H1 (cell line): Measurements from ENCODE around the gene ARMH4. TPM values are rescaled to one million over a fixed set of nuclear protein-coding genes. Genes with fewer than 3 reads are reported as not detected.

ENCODE experiments used
- CTCF ChIA-PET: fragments of 300-600 bp; sonication (Branson Sonifier 250); formaldehyde crosslinking; loops from one replicate; lab custom pipeline; 2021; ENCODE audit not compliant: partially characterized antibody; lab: Charles Lee
- POLR2A ChIA-PET: fragments of 300-600 bp; sonication (Branson Sonifier 250); formaldehyde crosslinking; loops from one replicate; lab custom pipeline; 2021; ENCODE audit warnings: inconsistent platforms; ENCODE audit not compliant: partially characterized antibody; lab: Charles Lee
- DNase-seq, 2 experiments: peaks; one replicate each; pipeline versions ENCODE4 v3.0.0 to v3.0.0-alpha.2; 2010 to 2022; ENCODE audit warnings: low spot score in 2 of 2, low read depth in 1 of 2, mixed read lengths in 1 of 2
- FAIRE-seq: peaks from 2 replicates; lab custom pipeline; 2011; peaks lifted over from hg19 to GRCh38; lab: Jason Lieb, UNC
- H2AFZ ChIP-seq: 2 replicates; pipeline ENCODE4 v1.8.1; 2012; ENCODE audit warnings: low read length, inconsistent platforms
- H2AK5ac ChIP-seq: 2 replicates; pipeline ENCODE4 v1.6.1; 2013; ENCODE audit warnings: low read depth, low read length
- H2BK120ac ChIP-seq: replicated peaks from 2 replicates; pipeline ENCODE3; 2013; ENCODE audit warnings: low read depth, low read length, inconsistent platforms
- H2BK12ac ChIP-seq: 2 replicates; pipeline ENCODE4 v1.6.1; 2013; ENCODE audit warnings: low read depth, low read length
- H2BK15ac ChIP-seq: 2 replicates; pipeline ENCODE4 v1.6.1; 2013; ENCODE audit warnings: low read length
- H2BK20ac ChIP-seq: 2 replicates; pipeline ENCODE4 v1.6.1; 2013; ENCODE audit warnings: low read length
- H2BK5ac ChIP-seq: 2 replicates; pipeline ENCODE4 v1.6.1; 2013; ENCODE audit warnings: low read depth, low read length
- H3K14ac ChIP-seq: 2 replicates; pipeline ENCODE4 v1.6.1; 2013; ENCODE audit warnings: inconsistent platforms; ENCODE audit not compliant: insufficient read length
- H3K18ac ChIP-seq: 2 replicates; pipeline ENCODE4 v1.6.1; 2013; ENCODE audit warnings: low read length; ENCODE audit errors: extremely low read depth
- H3K23ac ChIP-seq: 2 replicates; pipeline ENCODE4 v1.6.1; 2013; ENCODE audit warnings: inconsistent platforms; ENCODE audit not compliant: insufficient read length
- H3K23me2 ChIP-seq: 2 replicates; pipeline ENCODE4 v1.6.1; 2013; ENCODE audit warnings: low read depth, low read length
- H3K27ac ChIP-seq: 2 replicates; pipeline ENCODE4 v1.6.1; 2011; ENCODE audit warnings: low read depth, low read length, inconsistent platforms
- H3K27me3 ChIP-seq, 4 experiments: replicated peaks in 1 of 4; 1 replicate in 1 of 4; 2 replicates in 3 of 4; pipeline versions ENCODE4 v1.6.1 to v1.8.1; 2011 to 2013; ENCODE audit warnings: low read length in 3 of 4, mild to moderate bottlenecking in 3 of 4, inconsistent platforms in 2 of 4, mixed read lengths in 2 of 4, moderate library complexity in 1 of 4; ENCODE audit not compliant: control insufficient read depth in 3 of 4, insufficient read depth in 3 of 4; ENCODE audit errors: extremely low read depth in 1 of 4
- H3K36me3 ChIP-seq, 4 experiments: 2 replicates each; pipeline versions ENCODE4 v1.6.1 to v1.8.1; 2011 to 2013; ENCODE audit warnings: mild to moderate bottlenecking in 4 of 4, low read length in 3 of 4, moderate library complexity in 2 of 4, control low read depth in 1 of 4, inconsistent platforms in 1 of 4; ENCODE audit not compliant: insufficient read depth in 4 of 4, control insufficient read depth in 2 of 4
- H3K4ac ChIP-seq: replicated peaks from 2 replicates; pipeline ENCODE3; 2013; ENCODE audit warnings: low read length, low read depth, mixed read lengths, inconsistent platforms; ENCODE audit not compliant: insufficient read length
- H3K4me1 ChIP-seq, 4 experiments: replicated peaks in 1 of 4; 1 replicate in 1 of 4; 2 replicates in 3 of 4; pipeline versions ENCODE4 v1.6.1 to v1.8.1; 2011 to 2013; ENCODE audit warnings: low read length in 3 of 4, inconsistent platforms in 2 of 4, mixed read lengths in 1 of 4; ENCODE audit not compliant: insufficient read depth in 4 of 4, control insufficient read depth in 3 of 4
- H3K4me2 ChIP-seq, 2 experiments: 2 replicates each; pipeline versions ENCODE4 v1.6.1 to v1.8.1; 2011 to 2013; ENCODE audit warnings: low read depth in 2 of 2, low read length in 2 of 2, control low read depth in 1 of 2, inconsistent platforms in 1 of 2, mild to moderate bottlenecking in 1 of 2; ENCODE audit not compliant: insufficient read depth in 1 of 2
- H3K4me3 ChIP-seq, 4 experiments: fragments of 200-600, 300-600 bp in 1 of 4; sonication (generic), shearing (Covaris generic), sonication (Bioruptor Twin) in 1 of 4; 2 replicates each; pipeline versions ENCODE4 v1.5.1 to v1.8.1; 2011 to 2016; ENCODE audit warnings: low read length in 4 of 4, low read depth in 3 of 4, control low read depth in 2 of 4, inconsistent platforms in 2 of 4, mild to moderate bottlenecking in 2 of 4, mixed read lengths in 1 of 4, moderate library complexity in 1 of 4; ENCODE audit not compliant: insufficient read depth in 2 of 4; ENCODE audit errors: extremely low read depth in 1 of 4
- H3K56ac ChIP-seq: replicated peaks from 2 replicates; pipeline ENCODE3; 2013; ENCODE audit warnings: low read depth, mild to moderate bottlenecking, mixed read lengths, low read length, inconsistent platforms; ENCODE audit not compliant: insufficient read length
- H3K79me1 ChIP-seq: 2 replicates; pipeline ENCODE4 v1.6.1; 2013; ENCODE audit warnings: low read depth, low read length, control low read depth
- H3K79me2 ChIP-seq, 2 experiments: 2 replicates each; pipeline versions ENCODE4 v1.6.1 to v1.8.1; 2012 to 2013; ENCODE audit warnings: low read length in 2 of 2, mild to moderate bottlenecking in 2 of 2, inconsistent platforms in 1 of 2; ENCODE audit not compliant: insufficient read depth in 2 of 2, control insufficient read depth in 1 of 2
- H3K9ac ChIP-seq, 4 experiments: replicated peaks in 1 of 4; 1 replicate in 1 of 4; 2 replicates in 3 of 4; pipeline versions ENCODE4 v1.6.1 to v1.8.1; 2011 to 2013; ENCODE audit warnings: low read depth in 3 of 4, low read length in 3 of 4, control low read depth in 2 of 4, mild to moderate bottlenecking in 2 of 4, moderate library complexity in 2 of 4, inconsistent platforms in 1 of 4; ENCODE audit errors: extremely low read depth in 1 of 4
- H3K9me3 ChIP-seq, 2 experiments: 2 replicates each; pipeline versions ENCODE4 v1.6.1 to v1.8.1; 2012 to 2013; ENCODE audit warnings: mild to moderate bottlenecking in 2 of 2, moderate library complexity in 2 of 2, control low read depth in 1 of 2, inconsistent platforms in 1 of 2, low read depth in 1 of 2, low read length in 1 of 2, mixed read lengths in 1 of 2; ENCODE audit not compliant: insufficient read depth in 2 of 2
- H4K20me1 ChIP-seq, 2 experiments: replicated peaks in 1 of 2; 2 replicates each; pipeline versions ENCODE3 to v1.8.1; 2011 to 2013; ENCODE audit warnings: inconsistent platforms in 2 of 2, low read length in 2 of 2, mild to moderate bottlenecking in 1 of 2; ENCODE audit not compliant: insufficient read depth in 2 of 2, control insufficient read depth in 1 of 2
- H4K5ac ChIP-seq: 2 replicates; pipeline ENCODE4 v1.6.1; 2013; ENCODE audit warnings: low read length, low read depth, mixed read lengths, inconsistent platforms; ENCODE audit not compliant: insufficient read length
- H4K8ac ChIP-seq: 2 replicates; pipeline ENCODE4 v1.8.0; 2013; ENCODE audit warnings: mild to moderate bottlenecking, moderate library complexity, low read length, inconsistent platforms; ENCODE audit not compliant: insufficient read depth; ENCODE audit errors: extremely low read depth
- H4K91ac ChIP-seq: replicated peaks from 2 replicates; pipeline ENCODE3; 2013; ENCODE audit warnings: low read length, mixed read lengths, inconsistent platforms; ENCODE audit not compliant: insufficient read length
- GTF2F1 ChIP-seq: IDR thresholded peaks from 2 replicates; pipeline ENCODE4 v1.6.1; 2012; ENCODE audit warnings: low read depth, low read length, improper control_type of control experiment, borderline replicate concordance
- SUZ12 ChIP-seq: fragments of 200-600 bp; sonication (generic); IDR thresholded peaks from 2 replicates; pipeline ENCODE4 v1.6.1; 2012; ENCODE audit warnings: mild to moderate bottlenecking, inconsistent platforms, low read length, moderate library complexity, mixed read lengths
- WGBS, 2 experiments: shearing (Covaris generic) in 1 of 2; methylation state at CpG; one replicate each; pipeline versions ENCODE4 v1.1.6 to v1.1.7; 2013 to 2015; ENCODE audit warnings: low lambda C conversion rate in 2 of 2, mixed read lengths in 2 of 2, inconsistent platforms in 1 of 2, low coverage in 1 of 2, missing lambda C conversion rate in 1 of 2; ENCODE audit not compliant: insufficient replicate concordance in 2 of 2, insufficient coverage in 1 of 2, insufficient read length in 1 of 2; ENCODE audit errors: extremely low coverage in 1 of 2, missing lambda C conversion rate in 1 of 2; 5-methylcytosine and 5-hydroxymethylcytosine counted together
- polyA plus RNA-seq, 7 experiments: library from polyadenylated mRNA; depleted of rRNA in 3 of 7; stranded (reverse) in 5 of 7; unstranded in 2 of 7; fragments of >200 nt in 5 of 7; fragments of 200-250 nt in 2 of 7; gene quantifications; 1 replicate in 5 of 7; 2 replicates in 1 of 7; 4 replicates in 1 of 7; pipeline versions ENCODE4 v1.2.1 to v1.2.3, GENCODE V29; 2011 to 2013; ENCODE audit warnings: missing spikeins in 2 of 7, mixed read lengths in 2 of 7
- total RNA-seq: library from RNA; stranded (reverse); fragmentation: NEBNext Ultra II Directional; extraction: Animal tissue kit (Norgen Biotek cat#: 25700); gene quantifications from 2 replicates; pipeline ENCODE4 v1.2.1, GENCODE V29; 2021

Gene ARMH4
- total and polyA plus RNA-seq, 2 of the 8 experiments (the other 6 are each of a cell fraction or from before 2014, with no cell fraction given), result 7.1 to 25.4 TPM

DNA sequence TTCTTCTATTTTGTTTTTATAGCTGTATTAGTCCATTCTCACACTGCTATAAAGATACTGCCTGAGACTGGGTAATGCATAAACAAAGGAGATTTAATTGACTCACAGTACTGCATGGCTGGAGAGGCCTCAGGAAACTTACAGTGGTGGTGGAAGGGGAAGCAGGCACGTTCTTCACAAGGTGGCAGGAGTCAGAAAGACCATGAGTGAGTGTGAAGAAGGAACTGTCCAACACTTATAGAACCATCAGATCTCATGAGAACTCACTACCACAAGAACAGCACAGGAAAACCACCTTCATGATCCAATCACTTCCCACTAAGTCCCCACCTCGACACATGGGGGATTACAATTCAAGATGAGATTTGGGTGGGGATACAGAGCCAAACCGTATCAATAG, 42.3 kb downstream of the ARMH4 start:
- TF ChIP-seq GTF2F1, result no peak
- no peak for TF ChIP-seq SUZ12
- H3K14ac ChIP-seq, result no peak overlapping the region
- H3K27me3 ChIP-seq, result no peaks in the 10 kb centered on the region
- no peaks in the 10 kb centered on the region for H3K9me3 ChIP-seq
- no peaks in the 10 kb centered on the region for H3K79me1 ChIP-seq
- H3K4me3 ChIP-seq, result no peak overlapping the region
- H4K8ac ChIP-seq, result no peak overlapping the region
- H2AK5ac ChIP-seq, result no peak overlapping the region
- H2BK15ac ChIP-seq, result no peak overlapping the region
- H3K23ac ChIP-seq, result no peak overlapping the region
- H2BK12ac ChIP-seq, result no peak overlapping the region
- H4K5ac ChIP-seq, result no peak overlapping the region
- H3K9ac ChIP-seq, result no peak overlapping the region
- no peak overlapping the region for H4K91ac ChIP-seq
- FAIRE-seq, result no peak
- H3K79me2 ChIP-seq, result no peaks in the 10 kb centered on the region
- no peak overlapping the region for H3K4ac ChIP-seq
- H3K4me1 ChIP-seq, result no peaks in the 10 kb centered on the region
- no peaks in the 10 kb centered on the region for H3K36me3 ChIP-seq
- no peak overlapping the region for H2BK120ac ChIP-seq
- H4K20me1 ChIP-seq, result no peaks in the 10 kb centered on the region
- no peak overlapping the region for H2AFZ ChIP-seq
- DNase-seq, result no peak
- no peak overlapping the region for H2BK20ac ChIP-seq
- no peak overlapping the region for H3K56ac ChIP-seq
- 79% methylated on average over 3 of the region's 3 CpGs; no CpG with 5 or more reads in 1 of the 2 experiments for WGBS, 2 experiments
- no peak overlapping the region for H3K18ac ChIP-seq
- ChIA-PET CTCF (interaction anchor here (0.6 to 7.1 kb wide), 13 partner anchors 10 to 576 kb away, joined by 3 to 88 read pairs (median 3); no protein-coding TSS in a partner anchor), POLR2A (interaction anchor here (1.7 kb wide), 1 partner anchor 135 kb away, joined by 3 read pairs; the partner anchor contains the start of gene PSMA3)
- H3K23me2 ChIP-seq, result no peaks in the 10 kb centered on the region
- H3K4me2 ChIP-seq, result no peak overlapping the region
- H2BK5ac ChIP-seq, result no peak overlapping the region
- H3K27ac ChIP-seq, result no peak overlapping the region
